HG03432 (cell line): ENCODE measurements around the gene ZNF324B.
"Not testable (repeated sequence)": the region's sequence is repeated elsewhere in the genome, so short reads cannot be mapped to it uniquely, and the experiment has no call there.

ENCODE experiments used
- ATAC-seq: cut with Tn5 transposase; IDR thresholded peaks from one replicate; pipeline ENCODE4 v1.9.1; 2021; ENCODE audit warnings: mild to moderate bottlenecking, moderate library complexity; ENCODE audit not compliant: unreplicated experiment

ZNF324B gene

DNA sequence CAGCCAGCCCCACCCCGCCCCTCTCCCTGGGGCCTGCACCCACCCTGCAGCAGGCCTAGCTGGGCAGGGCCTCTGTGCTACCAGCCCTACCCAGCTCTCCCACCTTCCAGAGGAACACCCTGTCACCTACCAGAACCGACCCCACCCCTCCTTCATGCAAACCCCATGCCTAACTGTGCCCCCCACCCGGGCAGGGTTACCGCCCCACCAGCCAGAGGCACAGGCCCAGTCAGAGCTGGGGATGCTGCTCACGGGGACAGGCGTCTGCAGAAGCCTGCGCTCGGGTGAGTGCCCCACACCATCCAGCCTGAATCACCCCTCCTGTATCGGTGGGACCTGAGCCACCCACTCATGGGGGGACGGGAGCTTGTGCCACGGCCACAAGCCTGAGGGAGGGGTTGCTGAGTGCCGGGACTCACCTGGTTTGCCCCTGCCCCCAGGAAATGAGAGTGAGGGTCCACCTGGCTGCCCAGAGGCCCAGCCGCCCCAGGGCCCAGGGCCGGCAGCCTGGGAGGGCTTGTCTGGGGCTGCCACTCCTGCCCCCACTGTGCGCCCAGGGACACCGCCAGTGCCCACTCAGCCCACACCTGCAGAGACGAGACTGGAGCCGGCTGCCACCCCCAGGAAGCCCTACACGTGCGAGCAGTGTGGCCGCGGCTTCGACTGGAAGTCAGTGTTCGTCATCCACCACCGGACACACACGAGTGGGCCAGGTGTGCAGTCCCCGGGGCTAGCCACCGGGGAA, 28.5 kb downstream of the ZNF324B start:
- no peak for ATAC-seq

DNA sequence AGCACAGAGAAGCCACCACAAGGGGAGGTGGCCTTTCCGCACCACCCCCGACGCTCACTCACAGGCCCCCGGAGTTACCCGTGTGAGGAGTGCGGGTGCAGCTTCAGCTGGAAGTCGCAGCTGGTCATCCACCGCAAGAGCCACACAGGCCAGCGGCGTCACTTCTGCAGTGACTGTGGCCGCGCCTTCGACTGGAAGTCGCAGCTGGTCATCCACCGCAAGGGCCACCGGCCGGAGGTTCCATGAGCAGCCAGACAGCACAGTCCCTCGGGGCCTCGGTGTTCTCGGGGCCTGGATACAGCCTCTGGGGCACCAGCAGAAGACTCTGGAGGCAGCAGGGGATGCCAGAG, 29.0 kb downstream of the ZNF324B start:
- ATAC-seq: no peak

DNA sequence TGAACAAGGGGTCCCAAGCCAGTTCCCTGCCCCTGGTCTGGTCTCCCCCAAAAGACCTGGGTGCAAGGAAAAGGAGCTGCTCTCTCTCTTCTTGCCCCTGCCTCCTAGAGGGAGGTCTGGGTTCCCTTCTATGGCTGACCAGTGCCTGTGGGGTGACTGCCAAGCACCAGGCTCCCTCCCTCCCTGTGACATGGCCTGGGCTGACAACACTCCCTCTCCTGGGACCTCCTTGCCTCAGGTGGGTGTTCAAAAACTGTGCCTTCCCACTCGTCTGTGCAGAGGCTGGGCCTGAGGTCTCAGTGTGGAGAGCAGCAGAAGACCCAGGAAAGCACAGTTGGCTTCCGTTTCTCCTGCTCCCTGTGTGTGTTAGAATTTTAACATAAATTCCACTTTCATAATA, 29.4 kb downstream of the ZNF324B start:
- no peak for ATAC-seq

DNA sequence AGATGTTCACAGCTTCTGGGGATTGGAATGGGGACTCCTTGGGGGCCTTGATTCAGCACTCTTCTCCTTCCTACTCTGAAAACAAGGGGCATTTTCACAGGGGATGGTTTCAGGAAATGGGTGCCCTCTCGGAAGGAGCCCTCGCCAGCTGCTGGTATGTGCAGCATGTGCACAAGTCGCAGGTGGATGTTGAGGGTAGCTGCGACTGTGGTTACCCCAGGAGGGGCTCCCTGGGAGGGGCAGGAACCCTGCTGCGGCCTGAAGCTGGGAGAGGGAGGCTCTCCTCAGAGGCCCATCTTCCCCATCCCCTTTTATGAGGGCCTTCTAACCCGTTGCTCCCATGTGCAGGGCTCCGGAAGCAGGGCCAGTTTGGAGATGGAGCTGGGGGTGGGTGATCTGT, 30.9 kb downstream of the ZNF324B start:
- no peak for ATAC-seq

DNA sequence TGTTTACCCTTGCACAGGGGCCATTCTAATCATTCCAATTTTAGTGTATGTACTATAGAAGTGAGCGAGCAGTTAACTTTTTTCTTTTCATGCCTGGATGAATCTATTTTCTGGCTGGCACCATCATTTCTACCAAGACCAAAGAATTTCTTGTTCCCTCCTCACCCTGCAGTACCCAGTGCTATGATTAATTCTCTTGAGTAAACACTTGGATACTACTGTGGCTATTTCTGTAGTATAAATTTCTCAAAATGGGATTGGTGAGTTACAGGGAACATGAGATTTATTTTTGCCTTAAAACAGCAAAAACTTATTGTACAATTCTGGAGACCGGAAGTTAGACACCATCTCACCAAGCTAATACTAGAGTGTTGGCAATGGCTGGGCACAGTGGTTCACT, 32.4 kb downstream of the ZNF324B start:
- ATAC-seq: no peak

DNA sequence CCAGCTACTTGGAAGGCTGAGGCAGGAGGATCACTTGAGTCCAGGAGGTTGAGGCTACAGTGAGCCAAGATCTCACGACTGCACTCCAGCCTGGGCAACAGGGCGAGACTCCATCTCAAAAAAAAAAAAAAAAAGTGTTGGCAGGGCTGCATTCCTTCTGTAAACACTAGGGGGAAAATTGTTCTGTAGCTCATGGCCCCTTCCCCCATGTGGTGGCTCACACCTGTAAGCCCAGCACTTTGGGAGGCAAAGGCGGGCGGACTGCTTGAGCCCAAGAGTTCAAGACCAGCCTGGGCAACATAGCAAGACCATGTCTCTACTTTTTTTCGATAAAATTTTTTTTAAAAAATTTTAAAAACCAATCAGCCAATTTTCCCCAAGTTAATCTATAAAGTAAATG, 32.9 kb downstream of the ZNF324B start:
- ATAC-seq: not testable (repeated sequence)

DNA sequence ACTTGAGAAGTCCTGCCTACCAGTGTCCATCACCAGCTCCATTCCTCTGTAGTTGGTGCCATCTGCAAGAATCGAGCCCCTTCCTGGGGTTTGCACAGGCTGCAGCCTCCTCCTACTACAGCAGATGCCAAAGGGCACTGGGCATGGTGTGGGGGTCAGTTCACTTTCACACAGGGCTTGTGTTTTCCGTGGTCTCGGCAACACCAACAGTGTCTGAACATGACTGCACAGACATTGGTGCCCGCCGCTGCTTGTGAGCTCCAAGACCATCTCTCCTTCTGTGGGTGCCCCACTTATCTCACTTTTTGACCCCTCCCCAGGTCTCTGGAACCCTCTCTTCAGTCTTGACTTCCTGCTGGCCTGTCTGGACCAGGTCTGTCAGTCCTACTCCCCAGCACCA, 40.0 kb downstream of the ZNF324B start:
- no peak for ATAC-seq

DNA sequence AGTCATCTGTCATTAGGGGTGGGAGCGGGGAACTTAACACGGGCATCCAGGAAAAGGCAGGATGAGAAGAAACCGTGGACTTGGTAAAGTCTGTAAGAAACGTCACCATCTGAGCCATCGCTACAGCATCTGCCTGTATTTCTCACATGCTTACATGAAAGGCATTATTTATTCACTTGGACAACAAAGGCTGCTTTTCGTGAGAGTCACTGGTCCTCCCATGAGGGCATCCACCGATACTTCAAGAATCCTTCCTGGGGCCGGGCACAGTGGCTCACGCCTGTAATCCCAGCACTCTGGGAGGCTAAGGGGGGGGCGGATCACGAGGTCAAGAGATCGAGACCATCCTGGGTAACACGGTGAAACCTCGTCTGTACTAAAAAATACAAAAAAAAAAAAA, 40.8 kb downstream of the ZNF324B start:
- no peak for ATAC-seq

DNA sequence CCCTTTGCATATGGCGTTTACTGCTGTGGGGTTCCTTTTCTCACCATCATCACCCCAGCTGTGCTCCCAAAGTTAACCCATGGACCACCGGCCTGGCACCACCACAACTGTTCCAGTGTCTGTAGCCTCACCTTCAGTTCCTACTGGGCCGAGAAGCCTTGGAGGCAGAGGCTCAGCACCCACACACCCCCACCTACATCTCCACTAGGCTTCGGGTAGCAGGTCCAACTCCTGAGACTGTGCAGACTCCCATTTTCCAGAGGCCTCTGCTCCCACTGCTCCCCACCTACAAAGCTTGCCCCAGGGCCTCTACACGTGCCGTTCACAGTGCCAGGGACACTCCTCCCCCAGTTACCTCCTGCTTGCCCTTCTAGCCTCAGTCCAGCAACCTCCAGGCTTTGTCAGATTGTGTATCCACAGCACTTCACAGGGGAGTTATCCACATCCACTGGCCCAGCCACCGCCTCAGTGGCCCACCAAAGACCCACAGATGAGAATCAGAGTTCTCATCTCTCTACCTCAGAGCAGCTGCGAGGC, 46.3 kb downstream of the ZNF324B start:
- no peak for ATAC-seq

DNA sequence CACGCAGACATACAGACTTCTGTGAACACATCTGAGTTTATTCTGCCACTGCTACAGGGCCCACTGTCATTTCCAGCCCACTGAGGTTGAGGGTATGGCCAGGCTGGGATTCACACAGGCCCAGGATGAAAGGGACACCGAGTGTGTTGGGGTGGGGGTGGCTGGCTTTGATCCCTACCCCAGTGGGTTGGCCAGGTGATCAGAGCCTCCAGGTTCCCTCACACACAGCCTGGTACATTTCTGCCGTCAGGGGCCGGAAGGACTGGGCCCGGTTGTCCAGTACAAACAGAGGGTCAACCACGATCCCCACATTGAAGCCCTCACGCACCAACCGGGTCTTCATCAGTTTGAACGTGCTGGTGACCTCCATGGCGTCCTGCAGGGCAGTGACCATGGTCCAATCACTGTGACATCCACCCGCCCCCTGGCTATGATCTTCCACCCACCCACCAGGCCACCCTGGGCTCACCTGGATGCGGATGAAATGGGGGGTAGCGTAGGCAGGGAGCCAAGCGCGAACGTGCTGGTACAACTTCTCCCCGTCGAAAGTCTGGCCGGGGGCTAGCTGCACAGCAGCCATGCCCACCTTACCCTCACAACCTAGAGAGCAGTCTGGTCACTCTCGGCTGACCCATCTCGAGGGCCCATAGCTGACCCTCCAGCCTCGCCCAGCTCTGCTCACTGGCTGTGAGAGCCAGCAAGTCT, 47.0 kb downstream of the ZNF324B start:
- ATAC-seq: no peak

DNA sequence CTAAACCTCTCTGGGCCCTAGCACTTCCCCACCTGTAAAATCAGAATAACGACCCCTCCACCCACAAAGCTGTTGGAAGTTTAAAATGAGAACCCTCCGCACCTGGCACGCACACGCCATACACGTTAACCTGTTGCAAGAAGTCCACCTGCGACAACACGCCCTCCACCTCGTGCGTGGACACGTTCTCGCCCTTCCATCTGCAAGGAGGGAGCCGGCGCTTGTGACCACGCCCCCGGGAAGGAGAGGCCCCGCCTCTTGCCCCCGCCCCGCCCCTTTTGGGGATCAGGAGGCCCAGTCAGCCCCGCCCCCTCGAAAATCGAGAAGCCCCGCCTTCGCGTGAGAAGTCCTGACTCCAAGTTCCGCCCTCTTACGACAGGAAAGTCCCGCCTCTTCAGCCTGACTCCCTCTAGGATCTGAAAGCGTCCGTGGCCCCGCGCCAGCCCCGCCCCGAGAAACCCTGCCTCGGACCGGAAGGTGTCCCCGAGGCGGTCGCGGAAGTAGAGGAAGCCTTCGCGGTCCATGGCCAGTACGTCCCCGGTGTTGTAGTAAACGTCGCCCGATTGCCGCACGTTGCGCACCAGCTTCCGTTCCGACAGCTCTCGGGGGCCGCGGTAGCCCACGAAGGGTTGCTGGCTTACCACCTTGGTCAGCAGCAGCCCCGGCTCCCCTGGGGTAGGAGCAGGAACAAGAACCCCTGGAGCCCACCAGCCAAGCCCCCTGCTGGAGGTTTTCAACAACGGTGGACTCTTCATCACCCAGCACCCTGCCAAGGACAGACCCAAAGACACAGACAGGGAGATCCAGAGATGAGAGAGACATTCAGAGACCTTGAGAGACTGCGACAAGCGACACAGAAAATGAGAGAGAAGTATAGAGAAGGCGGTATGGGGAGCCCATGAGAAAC, 47.9 kb downstream of the ZNF324B start:
- ATAC-seq: peak; percentile 88

DNA sequence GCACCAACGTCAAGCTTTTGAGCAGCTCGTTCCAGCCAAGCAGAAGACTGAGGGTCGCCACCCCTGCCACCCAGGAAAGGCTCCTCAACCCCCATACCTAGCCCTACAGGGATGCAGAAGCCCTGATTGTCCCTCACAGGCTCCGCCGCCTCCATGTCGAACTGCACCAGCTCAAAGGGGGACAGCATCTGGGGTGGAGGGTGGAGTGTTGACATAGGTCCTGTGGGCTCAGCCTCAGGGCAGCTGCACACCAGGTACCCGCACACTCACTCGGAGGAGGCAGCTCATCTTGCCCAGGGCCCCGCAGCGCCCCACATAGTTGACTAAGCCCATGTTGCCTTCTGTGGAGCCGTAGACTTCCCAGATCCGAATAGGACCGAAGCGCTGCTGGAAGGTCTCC, 48.8 kb downstream of the ZNF324B start:
- no peak for ATAC-seq
